OCI-LY3 (cell line): ENCODE measurements around the gene MUCL3.
"Not testable (repeated sequence)": the region's sequence is repeated elsewhere in the genome, so short reads cannot be mapped to it uniquely, and the experiment has no call there.

ENCODE experiments used
- H2AFZ ChIP-seq: fragments of 200-600, 300-600 bp; shearing (Covaris generic); 2 replicates; pipeline ENCODE4 v1.6.0; 2014; ENCODE audit warnings: antibody characterized with exemption, low read depth, low read length
- H3K27ac ChIP-seq: fragments of 200-600, 300-600 bp; sonication (generic); 2 replicates; pipeline ENCODE4 v1.5.1; 2014; ENCODE audit warnings: mild to moderate bottlenecking, low read length, moderate library complexity, mixed read lengths
- H3K27me3 ChIP-seq: fragments of 200-600, 300-600 bp; sonication (generic); 2 replicates; pipeline ENCODE4 v1.6.1; 2014; ENCODE audit warnings: low read depth, low read length, mixed read lengths
- H3K36me3 ChIP-seq: fragments of 200-600, 300-600 bp; sonication (generic); replicated peaks from 2 replicates; pipeline ENCODE3; 2014; ENCODE audit warnings: low read depth, low read length, mixed read lengths
- H3K4me1 ChIP-seq: fragments of 300-600, 200-600 bp; sonication (generic); 2 replicates; pipeline ENCODE4 v1.6.1; 2014; ENCODE audit warnings: low read length, mixed read lengths
- H3K4me2 ChIP-seq: fragments of 200-600, 300-600 bp; sonication (generic); 2 replicates; pipeline ENCODE4 v1.6.1; 2014; ENCODE audit warnings: low read length, mixed read lengths
- H3K4me3 ChIP-seq: fragments of 300-600, 200-600 bp; sonication (generic); 2 replicates; pipeline ENCODE4 v1.5.1; 2014; ENCODE audit warnings: antibody characterized with exemption, mild to moderate bottlenecking, low read length, moderate library complexity
- H3K79me2 ChIP-seq: fragments of 300-600, 200-600 bp; shearing (Covaris generic); 2 replicates; pipeline ENCODE4 v1.6.1; 2014; ENCODE audit warnings: mild to moderate bottlenecking, low read length, mixed read lengths
- H3K9ac ChIP-seq: fragments of 300-600, 200-600 bp; shearing (Covaris generic); 2 replicates; pipeline ENCODE4 v1.6.0; 2014; ENCODE audit warnings: mild to moderate bottlenecking, low read length, moderate library complexity
- H3K9me3 ChIP-seq: fragments of 200-600, 300-600 bp; shearing (Covaris generic); 2 replicates; pipeline ENCODE4 v1.6.1; 2014; ENCODE audit warnings: low read length, mixed read lengths; ENCODE audit not compliant: insufficient read depth
- H4K20me1 ChIP-seq: fragments of 200-600, 300-600 bp; sonication (generic); 2 replicates; pipeline ENCODE4 v1.6.1; 2016; ENCODE audit warnings: low read length, mixed read lengths; ENCODE audit not compliant: insufficient read depth
- CTCF ChIP-seq: fragments of 200-600, 300-600 bp; sonication (generic); IDR thresholded peaks from 2 replicates; pipeline ENCODE4 v1.5.1; 2014; ENCODE audit warnings: antibody characterized with exemption, low read length, low read depth
- EZH2phosphoT487 ChIP-seq: fragments of 200-600 bp; shearing (Covaris generic); IDR thresholded peaks from 2 replicates; pipeline ENCODE4 v1.6.1; 2018; ENCODE audit warnings: antibody characterized with exemption, mixed run types, low read depth

Gene MUCL3

GRCh38 chr6:30966154-30966553 lies 25.4 kb downstream of the MUCL3 start:
- TF ChIP-seq CTCF (no peak), EZH2phosphoT487 (no peak)
- H3K36me3 ChIP-seq = no peaks in the 10 kb centered on the region
- no peak overlapping the region for H3K27ac ChIP-seq
- no peak overlapping the region for H3K4me2 ChIP-seq
- peaks cover 9% of the 10 kb centered on the region for H3K4me1 ChIP-seq
- H2AFZ ChIP-seq = no peak overlapping the region
- no peaks in the 10 kb centered on the region for H4K20me1 ChIP-seq
- no peak overlapping the region for H3K4me3 ChIP-seq
- no peaks in the 10 kb centered on the region for H3K9me3 ChIP-seq
- no peak overlapping the region for H3K9ac ChIP-seq
- no peaks in the 10 kb centered on the region for H3K79me2 ChIP-seq
- peaks cover 4% of the 10 kb centered on the region for H3K27me3 ChIP-seq

GRCh38 chr6:30969171-30969570 lies 28.4 kb downstream of the MUCL3 start:
- H3K9ac ChIP-seq, H3K79me2 ChIP-seq, H3K27ac ChIP-seq, H3K4me3 ChIP-seq, H3K4me1 ChIP-seq, H3K9me3 ChIP-seq, H4K20me1 ChIP-seq, H3K27me3 ChIP-seq, H3K36me3 ChIP-seq, H2AFZ ChIP-seq: not testable (repeated sequence)
- H3K4me2 ChIP-seq = peak overlapping the region; percentile 25; the same call in 1 of the 2 replicates

GRCh38 chr6:30970946-30971345 lies 30.2 kb downstream of the MUCL3 start:
- Histone ChIP-seq H2AFZ (no peak overlapping the region), H3K9me3 (no peaks in the 10 kb centered on the region), H3K36me3 (no peaks in the 10 kb centered on the region), H3K9ac (no peak overlapping the region), H3K4me2 (no peak overlapping the region), H3K79me2 (no peaks in the 10 kb centered on the region), H3K27ac (no peak overlapping the region), H3K4me1 (peaks cover 12% of the 10 kb centered on the region), H3K4me3 (no peak overlapping the region), H3K27me3 (no peaks in the 10 kb centered on the region), H4K20me1 (no peaks in the 10 kb centered on the region)
- TF ChIP-seq CTCF = no peak
- TF ChIP-seq EZH2phosphoT487 = no peak

GRCh38 chr6:30972816-30973215 lies 32.0 kb downstream of the MUCL3 start:
- no peaks in the 10 kb centered on the region for H3K79me2 ChIP-seq
- H3K4me1 ChIP-seq = peaks cover 12% of the 10 kb centered on the region
- H3K9ac ChIP-seq = no peak overlapping the region
- H3K36me3 ChIP-seq = no peaks in the 10 kb centered on the region
- H3K27me3 ChIP-seq = no peaks in the 10 kb centered on the region
- no peak overlapping the region for H3K27ac ChIP-seq
- H3K4me3 ChIP-seq = no peak overlapping the region
- TF ChIP-seq CTCF = no peak
- no peak for TF ChIP-seq EZH2phosphoT487
- no peaks in the 10 kb centered on the region for H4K20me1 ChIP-seq
- no peak overlapping the region for H3K4me2 ChIP-seq
- H2AFZ ChIP-seq = no peak overlapping the region
- no peaks in the 10 kb centered on the region for H3K9me3 ChIP-seq
